ENCODE results near the gene TNFAIP2.
"Not testable (repeated sequence)": the region's sequence is repeated elsewhere in the genome, so short reads cannot be mapped to it uniquely, and the experiment has no call there.

Gene TNFAIP2

GRCh38 chr14:103169954-103170353 is 46.7 kb downstream of the TNFAIP2 start:
- TF ChIP-seq CTCF (IDR thresholded peaks at IDR 0.05; ENCODE audit: borderline replicate concordance, insufficient read depth, low read depth, low read length) = no peak
- no peak overlapping the region for H3K4me3 ChIP-seq (ENCODE audit: low read depth, low read length)

- H3K4me3 ChIP-seq (ENCODE audit: low read depth, low read length) = not testable (repeated sequence)
Measured at GRCh38 chr14:103171206-103171605, 47.9 kb downstream of the TNFAIP2 start.

- TF ChIP-seq CTCF (IDR thresholded peaks at IDR 0.05; ENCODE audit: borderline replicate concordance, insufficient read depth, low read depth, low read length) = no peak
- H3K4me3 ChIP-seq (ENCODE audit: low read depth, low read length) = no peak overlapping the region
Measured at GRCh38 chr14:103172921-103173320, 49.7 kb downstream of the TNFAIP2 start.

GRCh38 chr14:103173887-103174286 is 50.6 kb downstream of the TNFAIP2 start:
- H3K4me3 ChIP-seq (ENCODE audit: low read depth, low read length) = not testable (repeated sequence)

GRCh38 chr14:103176176-103176575 is 52.9 kb downstream of the TNFAIP2 start:
- not testable (repeated sequence) for H3K4me3 ChIP-seq (ENCODE audit: low read depth, low read length)

GRCh38 chr14:103177376-103177775 is 54.1 kb downstream of the TNFAIP2 start:
- TF ChIP-seq CTCF (IDR thresholded peaks at IDR 0.05; ENCODE audit: borderline replicate concordance, insufficient read depth, low read depth, low read length) = no peak
- no peak overlapping the region for H3K4me3 ChIP-seq (ENCODE audit: low read depth, low read length)

GRCh38 chr14:103178521-103178920 is 55.3 kb downstream of the TNFAIP2 start:
- H3K4me3 ChIP-seq (ENCODE audit: low read depth, low read length) = no peak overlapping the region
- no peak for TF ChIP-seq CTCF (IDR thresholded peaks at IDR 0.05; ENCODE audit: borderline replicate concordance, insufficient read depth, low read depth, low read length)

- TF ChIP-seq CTCF (IDR thresholded peaks at IDR 0.05; ENCODE audit: borderline replicate concordance, insufficient read depth, low read depth, low read length) = no peak
- no peak overlapping the region for H3K4me3 ChIP-seq (ENCODE audit: low read depth, low read length)
Measured at GRCh38 chr14:103179094-103179493, 55.8 kb downstream of the TNFAIP2 start.

GRCh38 chr14:103180331-103180730 is 57.1 kb downstream of the TNFAIP2 start:
- TF ChIP-seq CTCF (IDR thresholded peaks at IDR 0.05; ENCODE audit: borderline replicate concordance, insufficient read depth, low read depth, low read length) = no peak
- no peak overlapping the region for H3K4me3 ChIP-seq (ENCODE audit: low read depth, low read length)
